WTC11 (cell line): ENCODE results near the gene CD34. TPM values are rescaled to one million over a fixed set of nuclear protein-coding genes. Genes with fewer than 3 reads are reported as not detected.

Experiments used
- ESRRA ChIP-seq: sonication (generic); formaldehyde crosslinking; IDR thresholded peaks from 2 replicates; pipeline ENCODE4 v1.8.1; 2022; ENCODE audit warnings: mild to moderate bottlenecking, missing genetic modification reagents, borderline replicate concordance
- JAZF1 ChIP-seq: fragments of 250-450 bp; sonication (Bioruptor Pico); IDR thresholded peaks from 2 replicates; pipeline ENCODE4 v1.9.0; 2021; ENCODE audit warnings: moderate library complexity, mild to moderate bottlenecking, inconsistent platforms
- NFYB ChIP-seq: sonication (generic); formaldehyde crosslinking; conservative IDR thresholded peaks from 2 replicates; pipeline ENCODE4 v1.8.0; 2022; ENCODE audit warnings: low read depth, missing genetic modification reagents
- NR3C1 ChIP-seq: sonication (generic); formaldehyde crosslinking; conservative IDR thresholded peaks from 2 replicates; pipeline ENCODE4 v1.8.1; 2023; ENCODE audit warnings: low read depth, mild to moderate bottlenecking, missing genetic modification reagents
- PRRX2 ChIP-seq: fragments of 250-450 bp; sonication (Bioruptor Pico); IDR thresholded peaks from 2 replicates; pipeline ENCODE4 v1.8.0; 2021; ENCODE audit warnings: mild to moderate bottlenecking
- RORB ChIP-seq: fragments of 250-450 bp; sonication (Bioruptor Pico); IDR thresholded peaks from 2 replicates; pipeline ENCODE4 v1.9.0; 2021; ENCODE audit warnings: mild to moderate bottlenecking
- SP1 ChIP-seq: sonication (generic); formaldehyde crosslinking; conservative IDR thresholded peaks from 2 replicates; pipeline ENCODE4 v1.8.1; 2022; ENCODE audit warnings: missing genetic modification reagents
- TP53 ChIP-seq: sonication (generic); formaldehyde crosslinking; IDR thresholded peaks from 2 replicates; pipeline ENCODE4 v1.8.1; 2023; ENCODE audit warnings: mild to moderate bottlenecking, missing genetic modification reagents
- ZNF219 ChIP-seq: sonication (generic); formaldehyde crosslinking; IDR thresholded peaks from 2 replicates; pipeline ENCODE4 v1.8.0; 2023; ENCODE audit warnings: missing genetic modification reagents, mild to moderate bottlenecking, borderline replicate concordance
- ZNF232 ChIP-seq: sonication (generic); formaldehyde crosslinking; IDR thresholded peaks from 2 replicates; pipeline ENCODE4 v1.8.0; 2022; ENCODE audit warnings: mild to moderate bottlenecking, missing genetic modification reagents
- ZNF396 ChIP-seq: fragments of 250-450 bp; sonication (Bioruptor Pico); IDR thresholded peaks from 2 replicates; pipeline ENCODE4 v1.8.0; 2021; ENCODE audit warnings: mild to moderate bottlenecking, moderate library complexity, borderline replicate concordance
- ZNF423 ChIP-seq: fragments of 250-450 bp; sonication (Bioruptor Pico); IDR thresholded peaks from 2 replicates; pipeline ENCODE4 v2.1.2; 2022; ENCODE audit warnings: mild to moderate bottlenecking, moderate library complexity
- total RNA-seq: library from RNA; stranded (reverse); gene quantifications from 3 replicates; pipeline ENCODE4 v1.2.3, GENCODE V29; 2021
- TF ChIP-seq, protein P1 (sequence below): sonication (generic); formaldehyde crosslinking; IDR thresholded peaks from 2 replicates; pipeline ENCODE4 v1.8.0; 2023; ENCODE audit warnings: missing genetic modification reagents, mild to moderate bottlenecking, borderline replicate concordance
- TF ChIP-seq, protein P2 (sequence below): fragments of 250-450 bp; sonication (Bioruptor Pico); IDR thresholded peaks from 2 replicates; pipeline ENCODE4 v1.9.0; 2021; ENCODE audit warnings: moderate library complexity, mild to moderate bottlenecking, inconsistent platforms, borderline replicate concordance
- TF ChIP-seq, protein P3 (sequence below): sonication (generic); formaldehyde crosslinking; IDR thresholded peaks from 2 replicates; pipeline ENCODE4 v1.8.0; 2022; ENCODE audit warnings: mild to moderate bottlenecking, missing genetic modification reagents
- TF ChIP-seq, protein P4 (sequence below): sonication (generic); formaldehyde crosslinking; conservative IDR thresholded peaks from 2 replicates; pipeline ENCODE4 v1.8.1; 2023; ENCODE audit warnings: mild to moderate bottlenecking, low read depth, missing genetic modification reagents, moderate library complexity
- TF ChIP-seq, protein P5 (sequence below): fragments of 200-600 bp; IDR thresholded peaks from 2 replicates; pipeline ENCODE4 v1.8.0; 2022; ENCODE audit warnings: antibody characterized with exemption
- TF ChIP-seq, protein P6 (sequence below): sonication (generic); formaldehyde crosslinking; IDR thresholded peaks from 2 replicates; pipeline ENCODE4 v1.8.1; 2023; ENCODE audit warnings: mild to moderate bottlenecking, missing genetic modification reagents, borderline replicate concordance

CD34 gene
- total RNA-seq, 1 experiment from 2014 or later = 0.35 TPM

DNA sequence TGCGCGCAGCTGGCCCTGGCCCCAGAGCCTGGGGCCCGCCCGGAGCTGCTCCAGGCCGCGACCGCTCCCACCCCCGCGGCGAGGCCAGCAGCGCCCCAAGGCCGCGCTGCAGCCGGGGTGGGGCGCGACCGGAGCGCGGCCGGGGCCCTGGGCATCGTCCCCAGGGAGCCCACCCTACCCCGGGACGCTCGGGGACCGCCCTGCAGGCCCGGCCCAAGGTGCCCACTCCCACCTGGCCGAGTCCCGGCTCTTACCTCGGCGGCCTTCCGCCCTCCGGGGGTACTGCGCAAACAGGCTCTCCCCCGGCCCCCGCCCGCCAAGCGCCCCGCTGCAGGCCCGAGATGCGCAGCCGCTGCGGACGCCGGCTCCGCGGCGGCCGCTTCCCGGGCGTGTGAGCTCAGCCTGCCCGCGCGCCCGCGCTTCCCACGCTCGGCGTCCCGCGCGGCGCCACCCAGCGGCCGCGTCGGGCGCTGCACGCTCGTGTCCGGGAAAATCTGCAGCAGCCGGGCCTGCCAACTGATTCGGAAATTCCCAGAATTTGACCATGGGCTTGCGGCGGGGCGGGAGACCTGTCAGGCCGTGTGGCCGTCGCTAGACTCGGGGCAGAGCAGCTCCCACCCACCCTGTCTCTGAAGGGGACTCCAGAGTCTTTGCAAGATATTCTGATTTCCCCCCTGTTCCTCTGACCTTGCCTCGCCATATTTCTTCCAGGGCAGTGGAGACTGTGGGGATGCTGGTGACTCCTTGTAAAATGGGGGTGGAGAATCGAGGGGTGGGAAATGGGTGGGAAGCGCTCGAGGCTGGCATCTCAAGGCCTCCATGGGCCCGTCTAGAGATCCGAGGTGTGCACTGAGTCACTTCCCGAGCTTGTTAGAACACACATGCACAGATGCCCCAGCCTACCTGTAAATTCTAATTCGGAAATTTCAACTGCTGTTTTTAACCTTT is 41.9 kb downstream of the CD34 start (continued):
- TF ChIP-seq, protein P1, sequence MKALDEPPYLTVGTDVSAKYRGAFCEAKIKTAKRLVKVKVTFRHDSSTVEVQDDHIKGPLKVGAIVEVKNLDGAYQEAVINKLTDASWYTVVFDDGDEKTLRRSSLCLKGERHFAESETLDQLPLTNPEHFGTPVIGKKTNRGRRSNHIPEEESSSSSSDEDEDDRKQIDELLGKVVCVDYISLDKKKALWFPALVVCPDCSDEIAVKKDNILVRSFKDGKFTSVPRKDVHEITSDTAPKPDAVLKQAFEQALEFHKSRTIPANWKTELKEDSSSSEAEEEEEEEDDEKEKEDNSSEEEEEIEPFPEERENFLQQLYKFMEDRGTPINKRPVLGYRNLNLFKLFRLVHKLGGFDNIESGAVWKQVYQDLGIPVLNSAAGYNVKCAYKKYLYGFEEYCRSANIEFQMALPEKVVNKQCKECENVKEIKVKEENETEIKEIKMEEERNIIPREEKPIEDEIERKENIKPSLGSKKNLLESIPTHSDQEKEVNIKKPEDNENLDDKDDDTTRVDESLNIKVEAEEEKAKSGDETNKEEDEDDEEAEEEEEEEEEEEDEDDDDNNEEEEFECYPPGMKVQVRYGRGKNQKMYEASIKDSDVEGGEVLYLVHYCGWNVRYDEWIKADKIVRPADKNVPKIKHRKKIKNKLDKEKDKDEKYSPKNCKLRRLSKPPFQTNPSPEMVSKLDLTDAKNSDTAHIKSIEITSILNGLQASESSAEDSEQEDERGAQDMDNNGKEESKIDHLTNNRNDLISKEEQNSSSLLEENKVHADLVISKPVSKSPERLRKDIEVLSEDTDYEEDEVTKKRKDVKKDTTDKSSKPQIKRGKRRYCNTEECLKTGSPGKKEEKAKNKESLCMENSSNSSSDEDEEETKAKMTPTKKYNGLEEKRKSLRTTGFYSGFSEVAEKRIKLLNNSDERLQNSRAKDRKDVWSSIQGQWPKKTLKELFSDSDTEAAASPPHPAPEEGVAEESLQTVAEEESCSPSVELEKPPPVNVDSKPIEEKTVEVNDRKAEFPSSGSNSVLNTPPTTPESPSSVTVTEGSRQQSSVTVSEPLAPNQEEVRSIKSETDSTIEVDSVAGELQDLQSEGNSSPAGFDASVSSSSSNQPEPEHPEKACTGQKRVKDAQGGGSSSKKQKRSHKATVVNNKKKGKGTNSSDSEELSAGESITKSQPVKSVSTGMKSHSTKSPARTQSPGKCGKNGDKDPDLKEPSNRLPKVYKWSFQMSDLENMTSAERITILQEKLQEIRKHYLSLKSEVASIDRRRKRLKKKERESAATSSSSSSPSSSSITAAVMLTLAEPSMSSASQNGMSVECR (CRISPR knock-in tag) = no peak
- TF ChIP-seq, protein P2, sequence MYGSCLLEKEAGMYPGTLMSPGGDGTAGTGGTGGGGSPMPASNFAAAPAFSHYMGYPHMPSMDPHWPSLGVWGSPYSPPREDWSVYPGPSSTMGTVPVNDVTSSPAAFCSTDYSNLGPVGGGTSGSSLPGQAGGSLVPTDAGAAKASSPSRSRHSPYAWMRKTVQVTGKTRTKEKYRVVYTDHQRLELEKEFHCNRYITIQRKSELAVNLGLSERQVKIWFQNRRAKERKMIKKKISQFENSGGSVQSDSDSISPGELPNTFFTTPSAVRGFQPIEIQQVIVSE (CRISPR knock-in tag) = no peak
- TF ChIP-seq SP1 (CRISPR knock-in tag) = peak; percentile 27; the same call in 1 of the 2 replicates
- no peak for TF ChIP-seq ZNF396 (CRISPR knock-in tag)
- TF ChIP-seq, protein P3, sequence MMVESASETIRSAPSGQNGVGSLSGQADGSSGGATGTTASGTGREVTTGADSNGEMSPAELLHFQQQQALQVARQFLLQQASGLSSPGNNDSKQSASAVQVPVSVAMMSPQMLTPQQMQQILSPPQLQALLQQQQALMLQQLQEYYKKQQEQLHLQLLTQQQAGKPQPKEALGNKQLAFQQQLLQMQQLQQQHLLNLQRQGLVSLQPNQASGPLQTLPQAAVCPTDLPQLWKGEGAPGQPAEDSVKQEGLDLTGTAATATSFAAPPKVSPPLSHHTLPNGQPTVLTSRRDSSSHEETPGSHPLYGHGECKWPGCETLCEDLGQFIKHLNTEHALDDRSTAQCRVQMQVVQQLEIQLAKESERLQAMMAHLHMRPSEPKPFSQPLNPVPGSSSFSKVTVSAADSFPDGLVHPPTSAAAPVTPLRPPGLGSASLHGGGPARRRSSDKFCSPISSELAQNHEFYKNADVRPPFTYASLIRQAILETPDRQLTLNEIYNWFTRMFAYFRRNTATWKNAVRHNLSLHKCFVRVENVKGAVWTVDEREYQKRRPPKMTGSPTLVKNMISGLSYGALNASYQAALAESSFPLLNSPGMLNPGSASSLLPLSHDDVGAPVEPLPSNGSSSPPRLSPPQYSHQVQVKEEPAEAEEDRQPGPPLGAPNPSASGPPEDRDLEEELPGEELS = no peak
- TF ChIP-seq, protein P4, sequence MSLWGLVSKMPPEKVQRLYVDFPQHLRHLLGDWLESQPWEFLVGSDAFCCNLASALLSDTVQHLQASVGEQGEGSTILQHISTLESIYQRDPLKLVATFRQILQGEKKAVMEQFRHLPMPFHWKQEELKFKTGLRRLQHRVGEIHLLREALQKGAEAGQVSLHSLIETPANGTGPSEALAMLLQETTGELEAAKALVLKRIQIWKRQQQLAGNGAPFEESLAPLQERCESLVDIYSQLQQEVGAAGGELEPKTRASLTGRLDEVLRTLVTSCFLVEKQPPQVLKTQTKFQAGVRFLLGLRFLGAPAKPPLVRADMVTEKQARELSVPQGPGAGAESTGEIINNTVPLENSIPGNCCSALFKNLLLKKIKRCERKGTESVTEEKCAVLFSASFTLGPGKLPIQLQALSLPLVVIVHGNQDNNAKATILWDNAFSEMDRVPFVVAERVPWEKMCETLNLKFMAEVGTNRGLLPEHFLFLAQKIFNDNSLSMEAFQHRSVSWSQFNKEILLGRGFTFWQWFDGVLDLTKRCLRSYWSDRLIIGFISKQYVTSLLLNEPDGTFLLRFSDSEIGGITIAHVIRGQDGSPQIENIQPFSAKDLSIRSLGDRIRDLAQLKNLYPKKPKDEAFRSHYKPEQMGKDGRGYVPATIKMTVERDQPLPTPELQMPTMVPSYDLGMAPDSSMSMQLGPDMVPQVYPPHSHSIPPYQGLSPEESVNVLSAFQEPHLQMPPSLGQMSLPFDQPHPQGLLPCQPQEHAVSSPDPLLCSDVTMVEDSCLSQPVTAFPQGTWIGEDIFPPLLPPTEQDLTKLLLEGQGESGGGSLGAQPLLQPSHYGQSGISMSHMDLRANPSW (CRISPR knock-in tag) = no peak
- no peak for TF ChIP-seq NFYB
- 0 out of 2 replicates have a peak, but pooled peaks have one; percentile 1 for TF ChIP-seq ZNF423 (CRISPR knock-in tag)
- TF ChIP-seq NR3C1 (CRISPR knock-in tag) = no peak
- TF ChIP-seq PRRX2 = no peak
- TF ChIP-seq ZNF232 (CRISPR knock-in tag) = no peak
- TF ChIP-seq, protein P5, sequence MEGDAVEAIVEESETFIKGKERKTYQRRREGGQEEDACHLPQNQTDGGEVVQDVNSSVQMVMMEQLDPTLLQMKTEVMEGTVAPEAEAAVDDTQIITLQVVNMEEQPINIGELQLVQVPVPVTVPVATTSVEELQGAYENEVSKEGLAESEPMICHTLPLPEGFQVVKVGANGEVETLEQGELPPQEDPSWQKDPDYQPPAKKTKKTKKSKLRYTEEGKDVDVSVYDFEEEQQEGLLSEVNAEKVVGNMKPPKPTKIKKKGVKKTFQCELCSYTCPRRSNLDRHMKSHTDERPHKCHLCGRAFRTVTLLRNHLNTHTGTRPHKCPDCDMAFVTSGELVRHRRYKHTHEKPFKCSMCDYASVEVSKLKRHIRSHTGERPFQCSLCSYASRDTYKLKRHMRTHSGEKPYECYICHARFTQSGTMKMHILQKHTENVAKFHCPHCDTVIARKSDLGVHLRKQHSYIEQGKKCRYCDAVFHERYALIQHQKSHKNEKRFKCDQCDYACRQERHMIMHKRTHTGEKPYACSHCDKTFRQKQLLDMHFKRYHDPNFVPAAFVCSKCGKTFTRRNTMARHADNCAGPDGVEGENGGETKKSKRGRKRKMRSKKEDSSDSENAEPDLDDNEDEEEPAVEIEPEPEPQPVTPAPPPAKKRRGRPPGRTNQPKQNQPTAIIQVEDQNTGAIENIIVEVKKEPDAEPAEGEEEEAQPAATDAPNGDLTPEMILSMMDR = peak; percentile 60
- TF ChIP-seq RORB (CRISPR knock-in tag) = no peak
- no peak for TF ChIP-seq ESRRA (CRISPR knock-in tag)
- TF ChIP-seq JAZF1 (CRISPR knock-in tag) = no peak
- TF ChIP-seq ZNF219 (CRISPR knock-in tag) = no peak
- TF ChIP-seq, protein P6, sequence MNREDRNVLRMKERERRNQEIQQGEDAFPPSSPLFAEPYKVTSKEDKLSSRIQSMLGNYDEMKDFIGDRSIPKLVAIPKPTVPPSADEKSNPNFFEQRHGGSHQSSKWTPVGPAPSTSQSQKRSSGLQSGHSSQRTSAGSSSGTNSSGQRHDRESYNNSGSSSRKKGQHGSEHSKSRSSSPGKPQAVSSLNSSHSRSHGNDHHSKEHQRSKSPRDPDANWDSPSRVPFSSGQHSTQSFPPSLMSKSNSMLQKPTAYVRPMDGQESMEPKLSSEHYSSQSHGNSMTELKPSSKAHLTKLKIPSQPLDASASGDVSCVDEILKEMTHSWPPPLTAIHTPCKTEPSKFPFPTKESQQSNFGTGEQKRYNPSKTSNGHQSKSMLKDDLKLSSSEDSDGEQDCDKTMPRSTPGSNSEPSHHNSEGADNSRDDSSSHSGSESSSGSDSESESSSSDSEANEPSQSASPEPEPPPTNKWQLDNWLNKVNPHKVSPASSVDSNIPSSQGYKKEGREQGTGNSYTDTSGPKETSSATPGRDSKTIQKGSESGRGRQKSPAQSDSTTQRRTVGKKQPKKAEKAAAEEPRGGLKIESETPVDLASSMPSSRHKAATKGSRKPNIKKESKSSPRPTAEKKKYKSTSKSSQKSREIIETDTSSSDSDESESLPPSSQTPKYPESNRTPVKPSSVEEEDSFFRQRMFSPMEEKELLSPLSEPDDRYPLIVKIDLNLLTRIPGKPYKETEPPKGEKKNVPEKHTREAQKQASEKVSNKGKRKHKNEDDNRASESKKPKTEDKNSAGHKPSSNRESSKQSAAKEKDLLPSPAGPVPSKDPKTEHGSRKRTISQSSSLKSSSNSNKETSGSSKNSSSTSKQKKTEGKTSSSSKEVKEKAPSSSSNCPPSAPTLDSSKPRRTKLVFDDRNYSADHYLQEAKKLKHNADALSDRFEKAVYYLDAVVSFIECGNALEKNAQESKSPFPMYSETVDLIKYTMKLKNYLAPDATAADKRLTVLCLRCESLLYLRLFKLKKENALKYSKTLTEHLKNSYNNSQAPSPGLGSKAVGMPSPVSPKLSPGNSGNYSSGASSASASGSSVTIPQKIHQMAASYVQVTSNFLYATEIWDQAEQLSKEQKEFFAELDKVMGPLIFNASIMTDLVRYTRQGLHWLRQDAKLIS = no peak
- TF ChIP-seq TP53 (CRISPR knock-in tag) = no peak
